ENCODE measurements around the gene DRG2.

DNA sequence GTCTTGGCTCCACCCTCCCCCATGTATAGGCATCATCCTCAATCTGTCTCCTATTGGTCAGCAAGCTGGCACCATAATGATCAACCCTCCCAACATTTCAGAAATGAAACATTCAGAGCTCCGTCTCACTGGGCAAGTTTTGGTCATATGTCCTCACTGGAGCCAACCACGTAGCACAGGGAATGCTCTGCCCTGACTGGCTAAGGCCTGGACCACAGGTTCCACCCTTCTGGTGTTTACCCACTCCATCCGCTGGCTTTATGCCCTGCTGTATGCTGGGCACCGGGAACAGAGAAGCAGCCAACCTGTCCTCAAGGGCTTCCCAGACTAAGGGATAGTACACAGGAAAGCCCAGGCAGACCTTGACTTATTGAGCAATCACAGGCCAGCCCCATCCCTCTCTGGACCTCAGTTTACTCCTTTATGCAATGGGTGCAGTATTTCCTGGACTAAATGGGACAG is 41.3 kb downstream of the DRG2 start:
- TF ChIP-seq POLR2AphosphoS5 (IDR thresholded peaks at IDR 0.05; ENCODE audit: low read depth, low read length) (no peak), TCF7L2 (IDR thresholded peaks at IDR 0.05; ENCODE audit: low read depth, low read length) (no peak)
- TF ChIP-seq, protein P1, sequence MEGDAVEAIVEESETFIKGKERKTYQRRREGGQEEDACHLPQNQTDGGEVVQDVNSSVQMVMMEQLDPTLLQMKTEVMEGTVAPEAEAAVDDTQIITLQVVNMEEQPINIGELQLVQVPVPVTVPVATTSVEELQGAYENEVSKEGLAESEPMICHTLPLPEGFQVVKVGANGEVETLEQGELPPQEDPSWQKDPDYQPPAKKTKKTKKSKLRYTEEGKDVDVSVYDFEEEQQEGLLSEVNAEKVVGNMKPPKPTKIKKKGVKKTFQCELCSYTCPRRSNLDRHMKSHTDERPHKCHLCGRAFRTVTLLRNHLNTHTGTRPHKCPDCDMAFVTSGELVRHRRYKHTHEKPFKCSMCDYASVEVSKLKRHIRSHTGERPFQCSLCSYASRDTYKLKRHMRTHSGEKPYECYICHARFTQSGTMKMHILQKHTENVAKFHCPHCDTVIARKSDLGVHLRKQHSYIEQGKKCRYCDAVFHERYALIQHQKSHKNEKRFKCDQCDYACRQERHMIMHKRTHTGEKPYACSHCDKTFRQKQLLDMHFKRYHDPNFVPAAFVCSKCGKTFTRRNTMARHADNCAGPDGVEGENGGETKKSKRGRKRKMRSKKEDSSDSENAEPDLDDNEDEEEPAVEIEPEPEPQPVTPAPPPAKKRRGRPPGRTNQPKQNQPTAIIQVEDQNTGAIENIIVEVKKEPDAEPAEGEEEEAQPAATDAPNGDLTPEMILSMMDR (IDR thresholded peaks at IDR 0.05), result no peak
- TF ChIP-seq, protein P2, sequence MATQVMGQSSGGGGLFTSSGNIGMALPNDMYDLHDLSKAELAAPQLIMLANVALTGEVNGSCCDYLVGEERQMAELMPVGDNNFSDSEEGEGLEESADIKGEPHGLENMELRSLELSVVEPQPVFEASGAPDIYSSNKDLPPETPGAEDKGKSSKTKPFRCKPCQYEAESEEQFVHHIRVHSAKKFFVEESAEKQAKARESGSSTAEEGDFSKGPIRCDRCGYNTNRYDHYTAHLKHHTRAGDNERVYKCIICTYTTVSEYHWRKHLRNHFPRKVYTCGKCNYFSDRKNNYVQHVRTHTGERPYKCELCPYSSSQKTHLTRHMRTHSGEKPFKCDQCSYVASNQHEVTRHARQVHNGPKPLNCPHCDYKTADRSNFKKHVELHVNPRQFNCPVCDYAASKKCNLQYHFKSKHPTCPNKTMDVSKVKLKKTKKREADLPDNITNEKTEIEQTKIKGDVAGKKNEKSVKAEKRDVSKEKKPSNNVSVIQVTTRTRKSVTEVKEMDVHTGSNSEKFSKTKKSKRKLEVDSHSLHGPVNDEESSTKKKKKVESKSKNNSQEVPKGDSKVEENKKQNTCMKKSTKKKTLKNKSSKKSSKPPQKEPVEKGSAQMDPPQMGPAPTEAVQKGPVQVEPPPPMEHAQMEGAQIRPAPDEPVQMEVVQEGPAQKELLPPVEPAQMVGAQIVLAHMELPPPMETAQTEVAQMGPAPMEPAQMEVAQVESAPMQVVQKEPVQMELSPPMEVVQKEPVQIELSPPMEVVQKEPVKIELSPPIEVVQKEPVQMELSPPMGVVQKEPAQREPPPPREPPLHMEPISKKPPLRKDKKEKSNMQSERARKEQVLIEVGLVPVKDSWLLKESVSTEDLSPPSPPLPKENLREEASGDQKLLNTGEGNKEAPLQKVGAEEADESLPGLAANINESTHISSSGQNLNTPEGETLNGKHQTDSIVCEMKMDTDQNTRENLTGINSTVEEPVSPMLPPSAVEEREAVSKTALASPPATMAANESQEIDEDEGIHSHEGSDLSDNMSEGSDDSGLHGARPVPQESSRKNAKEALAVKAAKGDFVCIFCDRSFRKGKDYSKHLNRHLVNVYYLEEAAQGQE (IDR thresholded peaks at IDR 0.05; ENCODE audit: insufficient read depth in 1 of 2, low read depth in 2 of 2, low read length in 1 of 2), result no peak

All from Panc1 (cell line).